Keratinocyte (primary cell): ENCODE measurements around the gene ISM1. TPM values are rescaled to one million over a fixed set of nuclear protein-coding genes. Genes with fewer than 3 reads are reported as not detected.

Experiments
- DNase-seq: peaks from one replicate; pipeline ENCODE4 v3.0.0-alpha.2; 2011; ENCODE audit warnings: low read depth, missing footprints, low spot score
- FAIRE-seq: peaks from 2 replicates; lab custom pipeline; 2011; peaks lifted over from hg19 to GRCh38; lab: Jason Lieb, UNC
- H2AFZ ChIP-seq: 2 replicates; pipeline ENCODE4 v1.6.0; 2012; ENCODE audit warnings: low read length, control low read depth, inconsistent platforms; ENCODE audit not compliant: control insufficient read depth
- H3K27ac ChIP-seq: 2 replicates; pipeline ENCODE4 v1.5.1; 2011; ENCODE audit warnings: low read length; ENCODE audit not compliant: control insufficient read depth, insufficient read depth
- H3K27me3 ChIP-seq: 3 replicates; pipeline ENCODE4 v1.6.0; 2011; ENCODE audit warnings: low read length; ENCODE audit not compliant: control insufficient read depth, insufficient read depth; ENCODE audit errors: extremely low read depth
- H3K36me3 ChIP-seq, 2 experiments: 2 replicates in 1 of 2; 3 replicates in 1 of 2; pipeline ENCODE4 v1.5.1; 2011; ENCODE audit warnings: low read length in 2 of 2, mild to moderate bottlenecking in 1 of 2; ENCODE audit not compliant: control insufficient read depth in 2 of 2, insufficient read depth in 2 of 2; ENCODE audit errors: extremely low read depth in 1 of 2
- H3K4me1 ChIP-seq: 3 replicates; pipeline ENCODE4 v1.5.1; 2011; ENCODE audit warnings: low read length; ENCODE audit not compliant: control insufficient read depth, insufficient read depth; ENCODE audit errors: extremely low read depth
- H3K4me2 ChIP-seq: 3 replicates; pipeline ENCODE4 v1.6.0; 2011; ENCODE audit warnings: low read depth, low read length; ENCODE audit not compliant: control insufficient read depth, insufficient read depth; ENCODE audit errors: extremely low read depth
- H3K4me3 ChIP-seq, 3 experiments: fragments of 200-600 bp in 1 of 3; sonication (generic) in 1 of 3; 2 replicates in 2 of 3; 3 replicates in 1 of 3; pipeline ENCODE4 v1.5.1; 2011 to 2016; ENCODE audit warnings: low read length in 3 of 3, mild to moderate bottlenecking in 3 of 3, control low read depth in 2 of 3, inconsistent platforms in 1 of 3, low read depth in 1 of 3, mixed read lengths in 1 of 3, mixed run types in 1 of 3, moderate library complexity in 1 of 3; ENCODE audit not compliant: control insufficient read depth in 2 of 3, insufficient read depth in 2 of 3; ENCODE audit errors: extremely low read depth in 1 of 3
- H3K79me2 ChIP-seq: 2 replicates; pipeline ENCODE4 v1.6.0; 2012; ENCODE audit warnings: low read length; ENCODE audit not compliant: control insufficient read depth, insufficient read depth
- H3K9ac ChIP-seq: 3 replicates; pipeline ENCODE4 v1.6.0; 2011; ENCODE audit warnings: low read length; ENCODE audit not compliant: control insufficient read depth, insufficient read depth; ENCODE audit errors: extremely low read depth
- H3K9me1 ChIP-seq: 3 replicates; pipeline ENCODE4 v1.6.0; 2011; ENCODE audit warnings: low read length; ENCODE audit not compliant: control insufficient read depth, insufficient read depth; ENCODE audit errors: extremely low read depth
- H3K9me3 ChIP-seq: 2 replicates; pipeline ENCODE4 v1.5.1; 2012; ENCODE audit warnings: low read depth, low read length; ENCODE audit not compliant: control insufficient read depth
- H4K20me1 ChIP-seq: 3 replicates; pipeline ENCODE4 v1.6.0; 2011; ENCODE audit warnings: low read length; ENCODE audit not compliant: control insufficient read depth, insufficient read depth; ENCODE audit errors: extremely low read depth
- CTCF ChIP-seq, 3 experiments: IDR thresholded peaks in 1 of 3; conservative IDR thresholded peaks in 1 of 3; optimal IDR thresholded peaks in 1 of 3; 2 replicates in 2 of 3; 3 replicates in 1 of 3; pipeline versions ENCODE3 to v1.5.1; 2011; ENCODE audit warnings: low read length in 3 of 3, mild to moderate bottlenecking in 3 of 3, moderate library complexity in 2 of 3, control low read depth in 1 of 3, inconsistent platforms in 1 of 3; ENCODE audit not compliant: insufficient read depth in 2 of 3; ENCODE audit errors: extremely low read depth in 1 of 3
- EZH2 ChIP-seq: IDR thresholded peaks from one replicate; pipeline ENCODE4 v1.6.1; 2012; ENCODE audit warnings: inconsistent platforms, mild to moderate bottlenecking, low read length, moderate library complexity
- dilution Hi-C: fragments of 300-500 bp; cut with MboI; formaldehyde crosslinking; loops from one replicate; pipeline ENCODE4 v1.7.0; 2020; ENCODE audit warnings: low sequenced_read_pairs; ENCODE audit not compliant: extremely low pct_ligation_motif_present
- polyA plus RNA-seq, 5 experiments: library from polyadenylated mRNA; depleted of rRNA in 3 of 5; stranded (reverse) in 3 of 5; stranded (forward) in 1 of 5; unstranded in 1 of 5; fragments of >200 nt; gene quantifications; 1 replicate in 1 of 5; 2 replicates in 3 of 5; 3 replicates in 1 of 5; pipeline versions ENCODE4 v1.2.1 to v1.2.3, GENCODE V29; 2011 to 2012; ENCODE audit warnings: missing spikeins in 2 of 5, low read depth in 1 of 5, low replicate concordance in 1 of 5

Gene ISM1
- polyA plus RNA-seq, 1 donor (not counting 4 experiments of a cell fraction or from before 2014, with no cell fraction given) = 3.3 TPM

- no peak overlapping the region for H3K4me3 ChIP-seq
- no peaks in the 10 kb centered on the region for H3K9me1 ChIP-seq
- H3K27me3 ChIP-seq = no peaks in the 10 kb centered on the region
- no peaks in the 10 kb centered on the region for H3K79me2 ChIP-seq
- H3K9ac ChIP-seq = no peak overlapping the region
- TF ChIP-seq CTCF (optimal IDR thresholded peaks at IDR 0.05 in 1 of 3, IDR thresholded peaks at IDR 0.05 in 1 of 3, conservative IDR thresholded peaks at IDR 0.05 in 1 of 3; ENCODE audit: extremely low read depth in 1 of 3, insufficient read depth in 2 of 3, low read length in 3 of 3) (no peak), EZH2 (no peak)
- no peak overlapping the region for H2AFZ ChIP-seq
- dilution Hi-C loops = no loop called here
- H3K36me3 ChIP-seq = no peaks in the 10 kb centered on the region
- no peaks in the 10 kb centered on the region for H3K9me3 ChIP-seq
- H3K4me2 ChIP-seq = no peak overlapping the region
- peaks cover 41% of the 10 kb centered on the region for H3K4me1 ChIP-seq
- DNase-seq (no peak), FAIRE-seq (peak; percentile 39)
- peak overlapping the region; percentile 78 for H3K27ac ChIP-seq
- no peaks in the 10 kb centered on the region for H4K20me1 ChIP-seq
Observed at GRCh38 chr20:13284830-13285229, 63.8 kb downstream of the ISM1 start.

- H3K4me2 ChIP-seq = peak overlapping the region; percentile 71
- no peak for TF ChIP-seq CTCF (optimal IDR thresholded peaks at IDR 0.05 in 1 of 3, IDR thresholded peaks at IDR 0.05 in 1 of 3, conservative IDR thresholded peaks at IDR 0.05 in 1 of 3; ENCODE audit: extremely low read depth in 1 of 3, insufficient read depth in 2 of 3, low read length in 3 of 3)
- no peak for TF ChIP-seq EZH2
- FAIRE-seq = peak; percentile 61
- peaks cover 41% of the 10 kb centered on the region for H3K4me1 ChIP-seq
- no peaks in the 10 kb centered on the region for H3K9me3 ChIP-seq
- H3K4me3 ChIP-seq = no peak overlapping the region
- peak overlapping the region; percentile 78 for H3K27ac ChIP-seq
- no peaks in the 10 kb centered on the region for H3K36me3 ChIP-seq
- H3K27me3 ChIP-seq = no peaks in the 10 kb centered on the region
- H3K9me1 ChIP-seq = no peaks in the 10 kb centered on the region
- no peak for DNase-seq
- no peak overlapping the region for H3K9ac ChIP-seq
- peak overlapping the region; percentile 27 for H2AFZ ChIP-seq
- H4K20me1 ChIP-seq = no peaks in the 10 kb centered on the region
- dilution Hi-C loops = no loop called here
- no peaks in the 10 kb centered on the region for H3K79me2 ChIP-seq
Observed at GRCh38 chr20:13285408-13285807, 64.3 kb downstream of the ISM1 start.
